ENCODE measurements around the gene PCGF2. TPM values are rescaled to one million over a fixed set of nuclear protein-coding genes. Genes with fewer than 3 reads are reported as not detected.

Gene PCGF2
- total and polyA plus RNA-seq, 10 of the 15 experiments (the other 5 are each of a cell fraction or from before 2014, with no cell fraction given), result 2.7 to 35.6 (median 7.2) TPM

DNA sequence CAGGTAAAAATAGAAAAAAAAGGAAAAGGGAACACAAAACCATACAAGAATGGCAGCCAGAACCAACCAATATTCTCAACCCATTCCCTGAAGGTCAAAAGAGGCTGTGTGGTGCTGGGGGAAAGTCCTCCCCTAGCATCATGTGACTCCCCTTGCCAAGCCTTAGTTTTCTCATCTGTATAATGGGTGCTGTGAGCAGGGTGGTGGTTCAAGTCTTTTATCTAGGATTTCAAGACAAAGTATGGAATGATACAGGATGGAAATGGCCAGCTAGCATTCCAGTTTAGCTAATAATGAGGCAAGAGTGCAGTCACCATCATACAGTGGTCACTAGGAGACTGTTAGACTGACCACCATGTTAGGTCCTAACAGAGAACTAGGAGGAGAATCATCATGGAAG is 25.1 kb upstream of the PCGF2 start:
- RAD21 ChIA-PET (ENCODE audit: unreplicated experiment), result no interaction called here
- peaks cover 16 to 17% of the 10 kb centered on the region in 2 experiments for H3K36me3 ChIP-seq (ENCODE audit: control insufficient read depth in 2 of 2, insufficient read depth in 2 of 2, low read length in 1 of 2)

GRCh38 chr17:38768417-38768816 is 20.3 kb upstream of the PCGF2 start:
- ChIA-PET SMC1A (ENCODE audit: uncharacterized antibody, unreplicated experiment) (no interaction called here), POLR2A (interaction anchor here (0.9 kb wide), 1 partner anchor 16 kb away, joined by 3 read pairs; the partner anchor contains the start of gene PSMB3), RAD21 (ENCODE audit: unreplicated experiment) (no interaction called here), CTCF (no interaction called here)
- Histone ChIP-seq H4K20me1 (ENCODE audit: control insufficient read depth, insufficient read depth) (no peaks in the 10 kb centered on the region), H3K4me3 (no peak overlapping the region), H2AFZ (ENCODE audit: control insufficient read depth, low read depth, low read length) (no peak overlapping the region), H3K36me3 (ENCODE audit: control insufficient read depth in 2 of 2, insufficient read depth in 2 of 2, low read length in 1 of 2) (peaks cover 15 to 31% of the 10 kb centered on the region in 2 experiments), H3K9me3 (replicated peaks; ENCODE audit: control insufficient read depth, insufficient read depth, low read length) (no peaks in the 10 kb centered on the region), H3K4me2 (ENCODE audit: control insufficient read depth, insufficient read depth) (no peak overlapping the region), H3K27ac (ENCODE audit: control insufficient read depth, insufficient read depth) (no peak overlapping the region), H3K4me1 (ENCODE audit: control insufficient read depth, insufficient read depth, low read length) (no peaks in the 10 kb centered on the region), H3K79me2 (ENCODE audit: control insufficient read depth, insufficient read depth, low read length) (no peaks in the 10 kb centered on the region), H3K9ac (ENCODE audit: control insufficient read depth, insufficient read depth, low read length) (no peak overlapping the region), H3K27me3 (replicated peaks in 1 of 2; ENCODE audit: control insufficient read depth in 2 of 2, insufficient read depth in 2 of 2, low read length in 1 of 2) (no peaks in the 10 kb centered on the region)
- intact Hi-C loops (cut with micrococcal nuclease; ENCODE audit: unreplicated experiment), result no loop called here
- FAIRE-seq, result no peak
- BruUV-seq (replicated peaks), result no TSS peak
- in situ Hi-C loops (cut with MboI), result no loop called here
- DNase-seq (ENCODE audit: low read depth, low spot score), result no peak
- no peak for ATAC-seq
- WGBS (ENCODE audit: insufficient coverage, insufficient replicate concordance, low lambda C conversion rate, missing lambda C conversion rate), result 84% methylated on average over 6 of the region's 6 CpGs
- no peak for TF ChIP-seq CEBPB (IDR thresholded peaks at IDR 0.05; ENCODE audit: borderline replicate concordance in 1 of 2, low read depth in 2 of 2, low read length in 2 of 2)
- no peak for TF ChIP-seq GABPA (IDR thresholded peaks at IDR 0.05; ENCODE audit: low read depth)
- no peak for TF ChIP-seq MXI1 (IDR thresholded peaks at IDR 0.05; ENCODE audit: low read depth, low read length)
- TF ChIP-seq, protein P1, sequence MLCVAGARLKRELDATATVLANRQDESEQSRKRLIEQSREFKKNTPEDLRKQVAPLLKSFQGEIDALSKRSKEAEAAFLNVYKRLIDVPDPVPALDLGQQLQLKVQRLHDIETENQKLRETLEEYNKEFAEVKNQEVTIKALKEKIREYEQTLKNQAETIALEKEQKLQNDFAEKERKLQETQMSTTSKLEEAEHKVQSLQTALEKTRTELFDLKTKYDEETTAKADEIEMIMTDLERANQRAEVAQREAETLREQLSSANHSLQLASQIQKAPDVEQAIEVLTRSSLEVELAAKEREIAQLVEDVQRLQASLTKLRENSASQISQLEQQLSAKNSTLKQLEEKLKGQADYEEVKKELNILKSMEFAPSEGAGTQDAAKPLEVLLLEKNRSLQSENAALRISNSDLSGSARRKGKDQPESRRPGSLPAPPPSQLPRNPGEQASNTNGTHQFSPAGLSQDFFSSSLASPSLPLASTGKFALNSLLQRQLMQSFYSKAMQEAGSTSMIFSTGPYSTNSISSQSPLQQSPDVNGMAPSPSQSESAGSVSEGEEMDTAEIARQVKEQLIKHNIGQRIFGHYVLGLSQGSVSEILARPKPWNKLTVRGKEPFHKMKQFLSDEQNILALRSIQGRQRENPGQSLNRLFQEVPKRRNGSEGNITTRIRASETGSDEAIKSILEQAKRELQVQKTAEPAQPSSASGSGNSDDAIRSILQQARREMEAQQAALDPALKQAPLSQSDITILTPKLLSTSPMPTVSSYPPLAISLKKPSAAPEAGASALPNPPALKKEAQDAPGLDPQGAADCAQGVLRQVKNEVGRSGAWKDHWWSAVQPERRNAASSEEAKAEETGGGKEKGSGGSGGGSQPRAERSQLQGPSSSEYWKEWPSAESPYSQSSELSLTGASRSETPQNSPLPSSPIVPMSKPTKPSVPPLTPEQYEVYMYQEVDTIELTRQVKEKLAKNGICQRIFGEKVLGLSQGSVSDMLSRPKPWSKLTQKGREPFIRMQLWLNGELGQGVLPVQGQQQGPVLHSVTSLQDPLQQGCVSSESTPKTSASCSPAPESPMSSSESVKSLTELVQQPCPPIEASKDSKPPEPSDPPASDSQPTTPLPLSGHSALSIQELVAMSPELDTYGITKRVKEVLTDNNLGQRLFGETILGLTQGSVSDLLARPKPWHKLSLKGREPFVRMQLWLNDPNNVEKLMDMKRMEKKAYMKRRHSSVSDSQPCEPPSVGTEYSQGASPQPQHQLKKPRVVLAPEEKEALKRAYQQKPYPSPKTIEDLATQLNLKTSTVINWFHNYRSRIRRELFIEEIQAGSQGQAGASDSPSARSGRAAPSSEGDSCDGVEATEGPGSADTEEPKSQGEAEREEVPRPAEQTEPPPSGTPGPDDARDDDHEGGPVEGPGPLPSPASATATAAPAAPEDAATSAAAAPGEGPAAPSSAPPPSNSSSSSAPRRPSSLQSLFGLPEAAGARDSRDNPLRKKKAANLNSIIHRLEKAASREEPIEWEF (IDR thresholded peaks at IDR 0.05; ENCODE audit: insufficient replicate concordance, low read depth, low read length), result no peak
- no peak for TF ChIP-seq FOXK2 (IDR thresholded peaks at IDR 0.05)
- TF ChIP-seq SPI1 (IDR thresholded peaks at IDR 0.05; ENCODE audit: borderline replicate concordance, insufficient read depth, low read depth, low read length), result no peak
- TF ChIP-seq MTA3 (IDR thresholded peaks at IDR 0.05; ENCODE audit: borderline replicate concordance, low read length), result no peak
- TF ChIP-seq, protein P2, sequence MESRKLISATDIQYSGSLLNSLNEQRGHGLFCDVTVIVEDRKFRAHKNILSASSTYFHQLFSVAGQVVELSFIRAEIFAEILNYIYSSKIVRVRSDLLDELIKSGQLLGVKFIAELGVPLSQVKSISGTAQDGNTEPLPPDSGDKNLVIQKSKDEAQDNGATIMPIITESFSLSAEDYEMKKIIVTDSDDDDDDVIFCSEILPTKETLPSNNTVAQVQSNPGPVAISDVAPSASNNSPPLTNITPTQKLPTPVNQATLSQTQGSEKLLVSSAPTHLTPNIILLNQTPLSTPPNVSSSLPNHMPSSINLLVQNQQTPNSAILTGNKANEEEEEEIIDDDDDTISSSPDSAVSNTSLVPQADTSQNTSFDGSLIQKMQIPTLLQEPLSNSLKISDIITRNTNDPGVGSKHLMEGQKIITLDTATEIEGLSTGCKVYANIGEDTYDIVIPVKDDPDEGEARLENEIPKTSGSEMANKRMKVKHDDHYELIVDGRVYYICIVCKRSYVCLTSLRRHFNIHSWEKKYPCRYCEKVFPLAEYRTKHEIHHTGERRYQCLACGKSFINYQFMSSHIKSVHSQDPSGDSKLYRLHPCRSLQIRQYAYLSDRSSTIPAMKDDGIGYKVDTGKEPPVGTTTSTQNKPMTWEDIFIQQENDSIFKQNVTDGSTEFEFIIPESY (IDR thresholded peaks at IDR 0.05), result no peak
- TF ChIP-seq ZNF207 (IDR thresholded peaks at IDR 0.05; ENCODE audit: borderline replicate concordance), result no peak
- TF ChIP-seq TBL1XR1 (IDR thresholded peaks at IDR 0.05; ENCODE audit: low read depth, low read length), result no peak

More for the DNA sequence above, 25.1 kb upstream of the PCGF2 start:
- H3K4me1 ChIP-seq (ENCODE audit: control insufficient read depth, insufficient read depth, low read length), result no peaks in the 10 kb centered on the region
- ATAC-seq (no peak), FAIRE-seq (no peak), DNase-seq (ENCODE audit: low read depth, low spot score) (no peak)
- intact Hi-C loops (cut with micrococcal nuclease; ENCODE audit: unreplicated experiment), result no loop called here
- in situ Hi-C loops (cut with MboI), result no loop called here
- ChIA-PET POLR2A (no interaction called here), CTCF (no interaction called here), SMC1A (ENCODE audit: uncharacterized antibody, unreplicated experiment) (no interaction called here)
- no peak overlapping the region for H3K27ac ChIP-seq (ENCODE audit: control insufficient read depth, insufficient read depth)
- H2AFZ ChIP-seq (ENCODE audit: control insufficient read depth, low read depth, low read length), result no peak overlapping the region
- no peak for TF ChIP-seq FOXM1 (IDR thresholded peaks at IDR 0.05; ENCODE audit: low read depth, low read length)
- no peak overlapping the region for H3K4me3 ChIP-seq
- no peak overlapping the region for H3K4me2 ChIP-seq (ENCODE audit: control insufficient read depth, insufficient read depth)
- H3K9ac ChIP-seq (ENCODE audit: control insufficient read depth, insufficient read depth, low read length), result no peak overlapping the region
- no peaks in the 10 kb centered on the region for H3K9me3 ChIP-seq (replicated peaks; ENCODE audit: control insufficient read depth, insufficient read depth, low read length)
- no TSS peak for BruUV-seq (replicated peaks)
- H4K20me1 ChIP-seq (ENCODE audit: control insufficient read depth, insufficient read depth), result no peaks in the 10 kb centered on the region
- H3K27me3 ChIP-seq (replicated peaks in 1 of 2; ENCODE audit: control insufficient read depth in 2 of 2, insufficient read depth in 2 of 2, low read length in 1 of 2), result no peaks in the 10 kb centered on the region
- H3K79me2 ChIP-seq (ENCODE audit: control insufficient read depth, insufficient read depth, low read length), result no peaks in the 10 kb centered on the region

Measured in GM12878 (cell line).